ENCODE measurements around the gene PIGU. TPM values are rescaled to one million over a fixed set of nuclear protein-coding genes. Genes with fewer than 3 reads are reported as not detected.
A peak's percentile ranks its signal among the peaks of the same experiment; 100 is the strongest.

The PIGU gene
- total and polyA plus RNA-seq, 2 of the 13 experiments (the other 11 are each of a cell fraction or from before 2014, with no cell fraction given), result 45.5 to 231 TPM

GRCh38 chr20:34586488-34587163, 90.3 kb downstream of the PIGU start (continued):
- TF ChIP-seq HDAC1 (CRISPR knock-in tag; IDR thresholded peaks at IDR 0.05) (peak; percentile 55; the same call in 1 of the 2 replicates), DMTF1 (CRISPR knock-in tag; IDR thresholded peaks at IDR 0.05) (no peak), KDM3A (CRISPR knock-in tag; IDR thresholded peaks at IDR 0.05; ENCODE audit: low read depth) (no peak), AHDC1 (CRISPR knock-in tag; IDR thresholded peaks at IDR 0.05; ENCODE audit: borderline replicate concordance) (peak; percentile 48; the same call in 1 of the 2 replicates), TBX2 (CRISPR knock-in tag; IDR thresholded peaks at IDR 0.05; ENCODE audit: borderline replicate concordance) (peak; percentile 41; the same call in 1 of the 2 replicates), RERE (CRISPR knock-in tag; IDR thresholded peaks at IDR 0.05; ENCODE audit: low read depth) (no peak), PAXIP1 (CRISPR knock-in tag; conservative IDR thresholded peaks at IDR 0.05) (peak; percentile 70)
